ENCODE measurements around the gene MAPK12. TPM values are rescaled to one million over a fixed set of nuclear protein-coding genes. Genes with fewer than 3 reads are reported as not detected.
A peak's percentile ranks its signal among the peaks of the same experiment; 100 is the strongest.

MAPK12 gene
- total and polyA plus RNA-seq, 10 of the 15 experiments (the other 5 are each of a cell fraction or from before 2014, with no cell fraction given): 1.1 to 38.9 (median 16.3) TPM

DNA sequence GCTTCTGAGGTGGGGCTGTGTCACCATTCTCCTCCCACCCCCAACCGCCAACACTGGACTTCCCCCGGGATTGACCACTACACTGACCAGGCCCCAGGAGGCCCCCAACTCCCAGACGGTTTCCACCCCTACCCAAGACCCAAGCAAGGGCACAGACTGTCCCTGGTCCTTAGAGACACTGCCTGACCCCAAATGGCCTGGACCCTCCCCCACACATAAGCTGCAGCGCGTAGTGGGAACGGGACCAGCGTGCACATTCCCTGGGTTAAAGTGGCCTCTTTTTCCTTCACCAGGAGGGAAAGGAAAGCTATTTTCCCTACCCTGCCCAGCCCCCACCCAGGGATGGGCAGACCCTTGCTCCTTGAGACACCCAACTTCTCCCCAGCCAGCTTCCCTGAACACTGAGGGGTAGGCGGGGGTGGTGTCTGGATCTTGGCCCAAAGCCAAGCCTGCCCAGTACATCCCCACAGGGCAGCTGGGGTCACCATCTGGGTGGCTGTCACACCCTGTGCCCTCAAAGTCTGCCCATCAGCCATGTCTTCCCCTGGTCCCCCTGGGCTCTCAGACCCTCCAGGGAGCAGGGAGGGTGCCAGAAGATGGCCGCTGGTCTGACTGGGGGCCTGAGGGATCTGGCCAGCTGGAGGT lies 1.6 kb upstream of the MAPK12 start (continued):
- TF ChIP-seq SMARCA5 (IDR thresholded peaks at IDR 0.05) (no peak), EED (IDR thresholded peaks at IDR 0.05; ENCODE audit: low read depth) (no peak), CHD4 (IDR thresholded peaks at IDR 0.05) (no peak)

DNA sequence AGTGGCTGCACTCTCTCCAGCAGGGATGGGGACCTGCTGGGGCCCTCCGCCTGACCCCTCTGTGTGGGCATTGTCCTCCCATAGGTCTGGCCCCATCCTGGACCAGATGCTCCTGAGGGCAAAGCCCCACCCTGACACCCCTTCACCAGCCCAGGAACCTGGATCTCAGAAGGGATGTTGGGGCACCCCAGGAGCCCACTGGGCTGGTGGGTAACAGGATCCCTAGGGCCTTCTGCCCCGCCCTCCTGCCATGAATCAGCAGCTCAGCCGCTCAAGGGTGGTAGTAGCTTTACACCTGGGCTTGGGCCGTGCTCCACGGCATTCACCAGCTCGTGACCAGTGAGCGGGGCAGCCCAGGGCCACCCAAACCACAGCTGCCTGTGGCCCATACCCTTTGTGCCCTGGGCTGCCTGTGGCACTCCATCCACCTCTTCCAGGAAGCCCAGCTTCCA lies 1.0 kb upstream of the MAPK12 start:
- Histone ChIP-seq H3K9me3 (replicated peaks; ENCODE audit: control insufficient read depth, insufficient read depth, low read length) (no peaks in the 10 kb centered on the region), H3K4me1 (ENCODE audit: control insufficient read depth, insufficient read depth, low read length) (peaks cover 14% of the 10 kb centered on the region), H3K79me2 (ENCODE audit: control insufficient read depth, insufficient read depth, low read length) (peaks cover 8% of the 10 kb centered on the region), H3K36me3 (ENCODE audit: control insufficient read depth in 2 of 2, insufficient read depth in 2 of 2, low read length in 1 of 2) (no peaks in the 10 kb centered on the region), H2AFZ (ENCODE audit: control insufficient read depth, low read depth, low read length) (no peak overlapping the region), H3K4me3 (no peak overlapping the region), H4K20me1 (ENCODE audit: control insufficient read depth, insufficient read depth) (no peaks in the 10 kb centered on the region), H3K27ac (ENCODE audit: control insufficient read depth, insufficient read depth) (no peak overlapping the region), H3K4me2 (ENCODE audit: control insufficient read depth, insufficient read depth) (no peak overlapping the region; the same call in 1 of the 2 replicates), H3K9ac (ENCODE audit: control insufficient read depth, insufficient read depth, low read length) (no peak overlapping the region), H3K27me3 (replicated peaks in 1 of 2; ENCODE audit: control insufficient read depth in 2 of 2, insufficient read depth in 2 of 2, low read length in 1 of 2) (no peaks in the 10 kb centered on the region)
- TF ChIP-seq, protein P1, sequence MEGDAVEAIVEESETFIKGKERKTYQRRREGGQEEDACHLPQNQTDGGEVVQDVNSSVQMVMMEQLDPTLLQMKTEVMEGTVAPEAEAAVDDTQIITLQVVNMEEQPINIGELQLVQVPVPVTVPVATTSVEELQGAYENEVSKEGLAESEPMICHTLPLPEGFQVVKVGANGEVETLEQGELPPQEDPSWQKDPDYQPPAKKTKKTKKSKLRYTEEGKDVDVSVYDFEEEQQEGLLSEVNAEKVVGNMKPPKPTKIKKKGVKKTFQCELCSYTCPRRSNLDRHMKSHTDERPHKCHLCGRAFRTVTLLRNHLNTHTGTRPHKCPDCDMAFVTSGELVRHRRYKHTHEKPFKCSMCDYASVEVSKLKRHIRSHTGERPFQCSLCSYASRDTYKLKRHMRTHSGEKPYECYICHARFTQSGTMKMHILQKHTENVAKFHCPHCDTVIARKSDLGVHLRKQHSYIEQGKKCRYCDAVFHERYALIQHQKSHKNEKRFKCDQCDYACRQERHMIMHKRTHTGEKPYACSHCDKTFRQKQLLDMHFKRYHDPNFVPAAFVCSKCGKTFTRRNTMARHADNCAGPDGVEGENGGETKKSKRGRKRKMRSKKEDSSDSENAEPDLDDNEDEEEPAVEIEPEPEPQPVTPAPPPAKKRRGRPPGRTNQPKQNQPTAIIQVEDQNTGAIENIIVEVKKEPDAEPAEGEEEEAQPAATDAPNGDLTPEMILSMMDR (IDR thresholded peaks at IDR 0.05 in 2 of 3, conservative IDR thresholded peaks at IDR 0.05 in 1 of 3; ENCODE audit: control insufficient read depth in 2 of 3, extremely low read depth in 1 of 3, insufficient read depth in 1 of 3, low read depth in 3 of 3, low read length in 3 of 3): no peak
- TF ChIP-seq BHLHE40 (IDR thresholded peaks at IDR 0.05; ENCODE audit: borderline replicate concordance in 1 of 2, low read depth in 2 of 2, low read length in 1 of 2): peak in 1 of 2 experiments; percentile 9; a peak in 1 of 4 replicates
- DNase-seq (ENCODE audit: low read depth, low spot score) (no peak), ATAC-seq (peak; percentile 29), FAIRE-seq (no peak)
- RAD21 ChIA-PET (ENCODE audit: unreplicated experiment): no interaction called here
- WGBS (ENCODE audit: insufficient coverage, insufficient replicate concordance, low lambda C conversion rate, missing lambda C conversion rate): 42% methylated on average over 7 of the region's 7 CpGs
- no TSS peak for BruUV-seq (replicated peaks)
- in situ Hi-C loops (cut with MboI): no loop called here
- SMC1A ChIA-PET (ENCODE audit: uncharacterized antibody, unreplicated experiment): interaction anchor here (1.2 to 1.4 kb wide), 2 partner anchors 11 kb away, joined by 3 read pairs; partner anchors contain the start of gene HDAC10
- intact Hi-C loops (cut with micrococcal nuclease; ENCODE audit: unreplicated experiment): no loop called here
- CTCF ChIA-PET: interaction anchor here (1.3 to 1.4 kb wide), 2 partner anchors 10 to 79 kb away, joined by 4 to 10 read pairs; partner anchors contain the start of gene HDAC10
- POLR2A ChIA-PET: interaction anchor here (1.2 to 3.3 kb wide), 2 partner anchors 9 to 12 kb away, joined by 5 to 15 read pairs; partner anchors contain the start of gene HDAC10
